DMS79 (cell line): ENCODE measurements around the gene STPG3.

Experiments used
- DNase-seq: peaks from one replicate; lab custom pipeline; 2025; lab: John Stamatoyannopoulos, UW

The STPG3 gene

DNA sequence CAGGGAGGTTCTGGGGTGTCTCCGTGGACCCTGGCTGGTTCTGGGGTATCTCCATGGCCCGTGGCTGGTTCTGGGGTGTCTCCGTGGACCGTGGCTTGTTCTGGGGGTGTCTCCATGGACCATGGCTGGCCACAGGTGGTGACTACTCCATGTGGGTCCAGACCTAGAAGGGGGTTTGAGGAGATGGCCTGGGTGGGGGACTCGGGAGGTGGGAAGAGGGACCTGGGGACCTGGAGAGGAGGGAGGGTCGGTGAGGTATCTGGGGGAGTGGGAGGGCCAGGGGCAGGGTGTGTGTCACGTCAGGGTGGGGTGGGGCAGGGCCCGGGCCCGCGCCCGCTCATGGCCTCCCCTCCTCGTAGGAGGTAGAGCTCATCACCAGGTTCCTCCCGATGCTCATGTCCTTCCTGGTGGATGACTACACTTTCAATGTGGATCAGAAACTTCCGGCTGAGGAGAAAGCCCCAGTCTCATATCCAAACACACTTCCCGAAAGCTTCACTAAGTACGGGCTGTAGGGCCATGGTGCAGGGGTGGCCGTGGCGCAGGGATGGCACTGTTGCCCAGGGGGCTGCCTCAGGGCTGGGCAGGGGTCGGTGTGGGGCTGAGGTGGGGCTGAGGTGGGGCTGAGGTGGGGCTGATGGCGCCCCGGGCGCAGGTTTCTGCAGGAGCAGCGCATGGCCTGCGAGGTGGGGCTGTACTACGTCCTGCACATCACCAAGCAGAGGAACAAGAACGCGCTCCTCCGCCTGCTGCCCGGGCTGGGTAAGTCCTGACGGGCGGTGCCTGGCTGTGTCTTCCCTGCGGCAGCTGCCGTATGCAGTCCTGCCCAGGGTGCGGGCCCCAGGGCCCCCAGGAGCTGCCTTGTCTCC lies 15.7 kb downstream of the STPG3 start:
- no peak for DNase-seq

DNA sequence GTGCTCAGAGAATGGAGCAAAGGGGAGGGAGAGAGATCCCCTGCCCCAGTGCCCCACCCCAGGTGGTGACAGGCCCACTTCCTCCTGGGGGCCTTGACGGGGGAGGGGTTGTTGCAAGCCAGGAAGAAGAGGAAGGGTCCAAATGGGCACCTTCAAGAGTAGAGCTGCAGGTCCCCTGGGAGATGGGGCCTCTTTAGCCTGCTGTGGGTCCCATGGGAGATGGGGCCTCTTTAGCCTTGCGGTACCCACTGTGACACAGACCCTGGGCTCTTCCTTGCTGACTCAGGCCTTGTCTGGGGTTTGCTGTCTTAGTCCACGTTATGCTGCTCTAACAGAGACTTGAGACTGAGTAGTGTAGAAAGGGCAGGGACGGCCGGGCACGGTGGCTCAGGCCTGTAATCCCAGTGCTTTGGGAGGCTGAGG lies 16.9 kb downstream of the STPG3 start:
- DNase-seq, result no peak

DNA sequence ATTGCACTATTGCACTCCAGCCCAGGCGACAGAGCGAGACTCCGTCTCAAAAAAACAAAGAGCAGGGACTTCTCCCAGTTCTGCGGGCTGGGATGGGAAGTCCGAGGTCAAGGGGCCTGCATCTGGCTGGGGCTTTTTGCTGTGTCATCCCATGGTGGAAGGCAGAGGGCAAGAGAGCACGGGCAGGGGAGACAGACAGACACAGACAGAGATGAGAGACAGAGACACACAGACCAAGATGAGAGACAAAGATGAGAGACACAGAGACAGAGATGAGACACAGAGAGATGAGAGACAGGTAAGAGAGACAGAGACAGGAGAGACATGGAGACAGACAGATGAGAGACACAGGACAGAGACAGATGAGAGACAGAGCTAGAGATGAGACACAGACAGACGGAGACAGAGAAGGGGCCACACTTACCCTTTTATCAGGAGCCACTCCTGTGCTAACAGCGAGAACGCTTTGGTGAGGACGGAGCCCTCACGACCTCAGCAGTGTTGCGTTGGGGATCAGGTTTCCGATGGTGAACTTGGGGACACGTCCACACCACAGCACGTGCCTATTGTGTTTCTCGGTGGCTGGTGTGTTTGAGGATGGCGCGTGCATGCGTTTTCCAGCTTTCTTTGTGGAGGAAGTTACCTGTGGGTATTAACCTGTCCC lies 17.6 kb downstream of the STPG3 start:
- no peak for DNase-seq

DNA sequence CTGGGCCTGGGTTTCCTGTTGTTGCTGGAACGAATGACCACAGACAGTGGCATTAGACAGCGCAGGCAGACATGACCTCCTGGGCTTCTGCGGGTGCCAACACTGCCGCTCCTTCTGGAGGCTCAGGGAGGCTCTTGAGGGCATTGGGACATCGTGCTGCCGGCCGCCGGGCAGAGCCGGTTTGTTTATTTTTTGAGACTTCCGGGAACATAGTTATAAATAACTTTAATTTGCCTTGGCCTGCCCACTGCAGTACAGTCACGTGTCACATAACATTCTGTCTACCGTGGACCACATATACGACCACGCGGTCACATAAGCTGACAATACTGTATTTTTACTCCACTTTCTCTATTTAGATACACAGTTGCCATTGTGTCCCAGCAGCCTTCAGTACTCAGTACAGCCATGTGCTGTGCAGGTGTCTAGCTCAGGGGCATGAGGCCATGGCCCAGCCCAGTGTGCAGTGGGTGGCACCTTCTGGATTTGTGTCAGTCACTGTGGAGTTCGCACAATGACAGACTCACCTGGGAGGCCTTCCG lies 18.2 kb downstream of the STPG3 start:
- no peak for DNase-seq

DNA sequence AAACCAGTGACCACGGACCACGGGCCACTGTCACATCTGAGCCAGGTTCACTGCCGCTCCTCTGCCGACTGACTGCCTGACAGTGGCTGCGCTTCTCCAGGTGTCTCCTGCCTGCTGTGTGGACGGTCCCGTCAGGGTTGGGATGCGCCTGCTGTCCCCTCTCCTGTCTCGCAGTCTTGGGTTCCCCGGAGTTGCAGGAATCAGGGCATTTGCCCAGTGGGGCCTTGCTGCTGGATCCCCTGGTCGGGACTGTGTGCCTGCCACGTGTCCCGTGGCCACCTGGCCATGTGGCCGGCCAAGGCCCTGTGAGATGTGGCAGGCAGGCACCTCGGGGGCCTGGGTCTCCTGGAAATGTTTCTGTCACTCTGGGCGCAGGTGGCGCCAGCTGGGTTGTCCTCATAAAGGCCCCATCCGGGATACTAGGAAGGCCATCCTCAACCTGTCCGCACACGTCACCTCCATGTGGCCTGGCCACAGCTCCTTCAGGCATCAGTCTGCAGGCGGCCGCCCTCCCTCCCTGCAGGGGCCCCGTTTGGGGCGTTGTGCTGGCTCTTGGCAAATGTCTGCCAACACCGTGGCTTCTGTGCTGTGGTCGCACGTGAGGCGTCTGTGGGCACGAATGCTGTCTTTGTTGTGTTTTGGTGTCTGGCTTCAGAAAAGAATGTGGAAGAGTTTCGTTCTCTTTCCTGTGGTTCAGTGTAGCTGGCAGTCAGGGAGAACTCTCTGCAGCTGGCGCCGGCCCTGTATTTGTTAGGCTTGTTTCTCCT lies 20.0 kb downstream of the STPG3 start:
- no peak for DNase-seq

DNA sequence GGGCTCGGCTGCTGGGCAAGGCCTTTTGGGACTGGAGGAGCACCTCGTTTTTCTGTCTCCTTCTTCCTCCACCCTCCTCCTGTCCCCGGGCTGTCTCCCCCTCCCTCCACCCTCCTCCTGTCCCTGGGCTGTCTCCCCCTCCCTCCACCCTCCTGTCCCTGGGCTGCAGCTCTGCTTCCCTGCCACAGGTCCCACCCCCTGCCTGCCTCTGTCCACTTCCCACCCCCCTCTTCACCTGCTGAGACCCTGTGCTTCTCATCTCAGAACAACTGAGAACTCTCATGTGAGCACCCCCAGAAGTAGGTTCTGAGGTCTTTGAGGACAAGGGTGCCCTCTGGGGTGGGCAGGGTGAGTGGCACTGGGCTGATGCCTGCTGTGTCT lies 20.6 kb downstream of the STPG3 start:
- no peak for DNase-seq

DNA sequence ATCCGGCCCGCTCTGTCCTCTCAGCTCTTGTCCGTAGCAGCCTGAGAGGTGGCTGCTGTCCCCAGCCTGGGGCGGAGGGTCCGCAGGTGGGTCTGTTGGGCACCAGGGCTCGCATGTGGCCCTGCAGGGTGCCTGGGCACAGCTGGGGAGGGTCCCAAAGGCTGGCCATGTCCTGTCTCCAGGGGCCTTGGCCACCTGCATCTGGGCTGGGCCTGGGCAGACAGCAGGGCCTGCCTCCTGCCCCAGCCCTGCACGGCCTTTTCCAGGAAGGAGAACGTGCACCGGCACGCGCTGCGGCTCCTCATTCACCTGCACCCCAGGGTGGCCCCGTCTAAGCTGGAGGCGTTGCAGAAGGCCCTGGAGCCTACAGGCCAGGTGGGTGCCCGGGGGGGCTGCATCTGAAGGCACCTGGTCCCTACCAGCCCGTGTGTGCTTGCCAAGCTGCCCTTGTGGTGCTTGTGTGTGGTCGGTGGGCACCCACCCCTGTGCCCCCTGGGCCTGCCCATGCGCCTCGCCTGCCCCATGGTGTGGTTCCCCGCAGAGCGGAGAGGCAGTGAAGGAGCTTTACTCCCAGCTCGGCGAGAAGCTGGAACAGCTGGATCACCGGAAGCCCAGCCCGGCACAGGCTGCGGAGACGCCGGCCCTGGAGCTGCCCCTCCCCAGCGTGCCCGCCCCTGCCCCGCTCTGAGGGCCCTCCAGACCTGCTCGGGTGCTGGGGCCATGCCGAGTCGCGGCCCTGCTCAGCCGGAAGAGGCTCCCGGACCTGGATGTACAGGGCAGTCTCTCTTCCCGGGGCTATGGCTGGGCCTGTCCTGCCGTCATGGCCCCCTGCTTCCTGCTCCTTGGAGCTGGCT lies 21.4 kb downstream of the STPG3 start:
- DNase-seq, result no peak

DNA sequence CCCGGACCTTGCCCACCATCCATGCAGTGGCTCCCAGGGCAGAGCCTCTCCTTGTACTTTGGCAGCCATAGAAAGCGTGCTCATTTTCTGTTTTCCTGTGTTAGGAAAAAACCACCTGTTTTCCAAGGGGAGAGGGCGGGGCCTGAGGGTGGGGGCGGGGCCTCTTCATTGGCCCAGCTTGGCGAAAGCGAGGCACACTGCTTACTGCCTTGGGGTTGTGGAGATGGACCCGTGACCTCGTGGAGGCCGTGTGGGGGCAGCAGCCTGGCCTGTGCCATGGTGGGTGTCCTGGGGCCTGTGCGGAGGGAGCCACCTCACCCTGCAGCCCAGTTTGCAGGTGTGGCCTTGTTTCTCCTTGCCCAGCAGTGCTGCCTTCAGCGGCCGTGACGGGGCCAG lies 22.0 kb downstream of the STPG3 start:
- no peak for DNase-seq

DNA sequence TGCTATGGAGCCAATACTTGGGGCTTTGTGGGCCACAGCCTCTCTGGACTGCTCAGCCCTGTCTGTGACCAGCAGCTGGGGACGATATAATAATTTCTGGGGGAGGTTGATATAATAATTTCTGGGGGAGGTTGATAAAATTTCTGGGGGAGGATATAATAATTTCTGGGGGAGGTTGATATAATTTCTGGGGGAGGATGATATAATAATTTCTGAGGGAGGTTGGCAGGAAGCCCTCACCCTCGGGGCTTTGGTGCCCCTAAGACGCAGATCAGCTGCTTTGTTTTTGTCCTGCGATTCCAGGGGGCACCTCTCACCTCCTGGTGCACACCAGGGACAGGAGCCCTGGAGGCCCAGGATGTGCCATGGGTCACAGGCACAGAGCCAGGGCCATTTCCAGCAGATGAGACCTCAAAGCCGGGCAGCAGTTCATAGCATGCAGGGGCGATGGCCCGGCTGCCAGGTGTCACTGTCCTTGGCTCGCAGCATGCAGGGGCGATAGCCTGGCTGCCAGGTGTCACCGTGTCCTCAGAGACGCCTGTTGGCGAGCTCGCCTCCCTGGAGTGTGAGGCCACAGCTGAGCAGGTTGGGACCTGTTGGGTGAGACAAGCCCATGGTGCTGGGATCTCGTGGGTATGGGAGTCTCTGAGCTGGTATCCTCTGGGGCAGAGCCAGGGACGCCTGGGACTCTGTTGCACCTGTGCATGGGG lies 22.7 kb downstream of the STPG3 start:
- DNase-seq, result peak; percentile 62

DNA sequence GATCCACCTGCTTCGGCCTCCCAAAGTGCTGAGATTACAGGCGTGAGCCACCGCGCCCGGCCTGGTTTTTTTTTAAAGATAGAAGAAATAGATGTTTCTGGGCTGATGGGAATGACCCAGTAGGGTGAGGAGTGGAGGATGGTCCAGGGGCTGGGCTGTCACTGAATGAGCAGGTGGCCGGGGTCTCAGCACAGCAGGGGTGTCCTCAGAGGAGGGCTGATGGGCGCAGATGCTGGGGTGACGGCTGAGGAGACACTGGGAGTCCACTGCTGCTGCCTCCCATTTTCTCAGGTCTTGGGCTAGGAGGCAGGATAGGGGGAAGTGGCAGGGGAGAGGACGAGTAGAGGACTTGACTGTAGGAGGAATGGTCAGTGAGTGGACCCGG lies 24.1 kb downstream of the STPG3 start:
- DNase-seq, result no peak

DNA sequence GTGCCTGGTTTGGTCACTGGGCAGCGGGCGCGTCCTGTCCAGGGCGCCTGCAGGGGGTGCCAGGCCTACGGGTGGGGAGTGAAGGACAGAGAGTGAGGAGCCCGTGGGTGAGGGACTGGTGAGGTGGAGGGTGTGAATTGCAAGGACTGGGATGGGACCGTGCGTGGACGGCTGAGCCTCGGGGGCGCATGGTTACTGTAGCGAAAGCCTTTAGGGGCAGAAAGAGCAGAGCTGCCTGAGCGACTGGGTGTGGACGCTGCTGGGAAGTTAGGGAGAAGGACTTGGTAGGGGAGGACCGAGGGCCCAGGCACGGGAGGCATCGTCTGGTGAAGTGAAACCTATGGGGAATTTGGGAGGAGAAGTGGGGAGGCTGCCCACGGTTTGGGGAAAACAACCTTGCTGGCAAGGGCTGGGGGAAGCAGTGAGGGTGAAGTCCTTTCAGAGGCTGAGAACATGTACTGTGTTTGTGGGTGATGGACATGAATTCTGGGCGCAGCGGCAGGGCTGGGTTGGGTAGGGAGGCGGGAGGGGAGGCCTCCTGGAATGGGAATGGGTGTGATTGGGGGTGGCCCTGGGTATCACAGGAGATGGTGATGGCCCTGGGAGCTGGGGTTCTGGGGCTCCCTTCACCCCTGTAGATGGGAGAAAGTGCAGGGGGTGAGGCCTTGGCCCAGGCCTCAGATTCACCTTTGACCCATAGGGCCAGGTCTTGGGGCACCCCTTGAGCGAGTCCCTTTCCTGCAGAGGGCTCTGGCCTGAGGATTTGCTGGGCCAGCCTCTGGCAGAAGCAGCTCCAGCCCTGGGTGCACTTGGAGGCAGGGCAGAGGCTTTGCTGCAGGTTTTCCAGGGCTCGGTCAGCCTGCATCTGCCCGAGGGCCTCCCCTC lies 24.7 kb downstream of the STPG3 start:
- no peak for DNase-seq

DNA sequence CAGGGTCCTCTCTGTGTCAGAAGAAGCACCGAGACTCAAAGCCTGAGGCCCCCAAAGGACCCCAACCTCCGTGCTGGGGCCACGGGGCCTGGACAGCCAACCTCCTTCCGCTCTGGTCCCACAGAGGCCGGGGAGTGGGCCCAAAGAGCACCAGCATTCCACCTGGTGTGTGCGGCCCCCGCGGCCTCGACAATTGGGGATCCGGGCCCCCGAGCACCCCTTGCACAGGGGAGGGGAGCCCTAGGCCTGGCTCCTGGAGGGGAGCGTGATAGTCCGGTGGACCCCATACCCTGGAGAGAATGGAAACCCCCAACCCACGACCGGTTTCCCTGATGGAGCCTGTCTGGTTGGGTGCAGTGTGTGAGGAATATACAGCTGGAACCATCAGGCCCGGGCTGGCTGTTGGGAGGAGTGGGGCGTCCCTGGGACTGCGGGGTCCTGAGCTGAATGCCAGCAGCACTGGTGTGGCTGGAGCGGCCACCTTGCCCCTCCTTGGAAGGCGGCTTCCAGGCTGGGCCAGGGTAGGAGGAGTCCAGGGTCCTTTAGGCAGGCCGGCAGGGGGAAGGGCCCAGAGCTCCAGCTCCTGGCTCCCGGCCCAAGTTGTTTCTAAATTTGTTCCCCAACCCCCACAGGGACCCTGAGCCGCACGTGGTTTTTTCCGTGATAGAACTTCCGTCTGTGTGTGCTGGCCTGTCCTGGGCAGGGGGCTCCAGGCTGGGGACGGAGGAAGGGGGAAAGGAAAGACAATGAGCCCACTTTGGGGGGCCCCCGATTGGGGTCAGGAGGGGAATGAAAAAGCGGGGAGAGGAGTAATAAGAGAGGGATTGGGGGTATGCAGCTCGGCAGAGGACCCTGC lies 25.6 kb downstream of the STPG3 start:
- no peak for DNase-seq

DNA sequence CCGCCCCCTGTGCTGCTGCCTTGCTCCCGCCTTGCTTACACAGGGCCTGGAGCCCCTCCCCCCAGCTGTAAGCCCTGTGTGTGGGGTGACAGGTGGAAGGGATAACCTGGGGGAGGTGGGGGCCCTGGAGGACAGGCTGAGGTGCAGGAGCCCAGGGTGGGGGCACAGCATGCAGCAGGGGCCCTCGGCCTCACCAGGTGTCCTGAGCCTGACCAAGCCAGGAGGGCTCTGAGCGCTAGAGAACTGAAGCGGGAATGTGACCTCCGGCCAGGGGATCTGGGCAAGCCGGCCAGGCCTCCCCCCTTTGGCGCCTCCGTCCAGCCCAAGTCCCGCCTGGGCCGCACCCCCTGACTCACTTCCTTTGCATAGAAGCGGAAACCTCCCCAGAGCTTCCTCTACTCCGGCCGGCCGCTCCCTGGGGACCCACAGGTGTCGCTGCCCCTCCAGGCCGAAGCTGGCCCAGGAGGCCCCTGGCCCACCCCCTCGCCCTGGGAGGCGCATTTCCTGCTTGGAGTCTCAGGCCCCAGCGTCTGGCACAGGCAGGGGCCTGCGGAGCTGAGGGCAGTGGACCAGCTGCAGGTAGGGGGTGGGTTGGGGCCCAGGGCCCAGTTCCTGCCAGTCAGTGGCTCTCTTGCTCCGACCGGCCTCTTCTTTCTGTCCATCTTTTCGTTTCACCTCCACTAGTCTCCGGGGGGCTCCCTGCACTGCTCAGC lies 26.4 kb downstream of the STPG3 start, which contains the start of gene TOR4A:
Gene TOR4A (plus strand): TSS at position 398 of the 713 bp plus-strand sequence. CDS start 964 bp downstream, outside the sequence.
- no peak for DNase-seq

DNA sequence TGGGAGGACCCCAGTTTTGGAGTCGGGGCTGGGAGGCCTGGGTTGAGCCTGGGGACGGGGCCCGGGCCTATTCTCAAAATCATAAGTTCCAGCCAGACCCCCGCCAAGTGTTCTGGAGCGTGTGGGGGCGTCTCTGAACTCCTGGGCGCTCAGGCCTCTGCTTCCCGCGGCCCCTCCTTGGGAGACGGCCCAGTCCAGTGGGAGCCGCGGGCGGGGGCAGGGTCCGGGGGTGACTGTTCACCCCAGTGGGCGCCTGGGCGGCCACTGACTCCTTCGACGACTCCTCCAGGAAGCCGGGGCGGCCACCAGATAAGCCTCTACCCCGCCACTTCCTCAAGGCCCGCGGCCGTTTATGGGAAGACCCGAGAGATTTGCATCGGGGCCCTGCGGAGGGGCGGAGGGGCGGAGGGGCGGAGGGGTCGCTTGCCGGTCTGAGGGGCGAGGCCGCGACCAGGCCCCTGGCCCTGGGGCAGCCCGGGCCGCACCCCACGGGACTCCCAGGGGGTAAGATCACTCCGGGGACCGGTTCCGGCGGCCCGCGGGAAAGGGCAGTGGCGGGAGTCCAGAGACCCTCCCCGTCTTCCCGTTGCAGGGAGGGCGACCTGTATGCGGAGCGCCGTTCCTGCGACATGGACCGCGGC lies 27.1 kb downstream of the STPG3 start:
- DNase-seq, result no peak

DNA sequence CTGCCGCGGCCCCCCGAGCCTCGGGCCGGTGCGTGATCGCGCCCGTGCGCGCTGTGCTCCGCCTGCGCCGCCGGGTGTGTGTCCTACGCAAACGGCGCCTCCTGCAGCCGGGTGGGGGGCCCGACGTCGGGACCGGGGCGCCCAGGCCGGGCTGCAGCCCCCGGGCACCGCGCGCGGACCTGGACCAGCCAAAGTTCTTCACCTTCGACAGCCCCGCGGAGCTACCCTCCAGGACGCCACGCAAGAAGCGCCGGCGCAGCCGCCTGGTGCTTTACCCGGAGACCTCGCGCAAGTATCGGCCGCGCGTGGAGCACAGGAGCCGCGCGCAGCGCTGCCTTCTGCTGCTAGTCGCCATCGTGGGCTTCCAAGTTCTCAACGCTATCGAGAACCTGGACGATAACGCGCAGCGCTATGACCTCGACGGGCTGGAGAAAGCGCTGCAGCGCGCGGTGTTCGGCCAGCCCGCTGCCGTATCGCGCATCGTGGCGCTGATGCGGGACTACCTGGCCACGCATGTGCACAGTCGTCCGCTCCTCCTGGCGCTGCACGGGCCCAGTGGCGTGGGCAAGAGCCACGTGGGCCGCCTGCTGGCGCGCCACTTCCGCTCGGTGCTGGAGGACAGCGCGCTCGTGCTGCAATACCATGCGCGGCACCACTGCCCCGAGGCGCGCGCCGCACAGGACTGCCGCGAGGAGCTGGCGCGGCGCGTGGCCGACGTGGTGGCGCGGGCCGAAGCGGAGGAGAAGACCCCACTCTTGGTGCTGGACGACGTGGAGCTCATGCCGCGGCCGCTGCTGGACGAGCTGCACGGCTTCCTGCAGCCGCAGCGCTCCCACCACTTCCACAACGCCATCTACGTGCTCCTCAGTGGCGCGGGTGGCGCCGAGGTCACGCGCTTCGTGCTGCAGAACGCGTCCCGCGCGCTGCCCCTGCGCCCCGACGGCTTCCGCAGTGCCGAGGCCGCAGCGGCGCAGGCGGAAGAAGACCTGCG lies 27.9 kb downstream of the STPG3 start:
- DNase-seq, result no peak

DNA sequence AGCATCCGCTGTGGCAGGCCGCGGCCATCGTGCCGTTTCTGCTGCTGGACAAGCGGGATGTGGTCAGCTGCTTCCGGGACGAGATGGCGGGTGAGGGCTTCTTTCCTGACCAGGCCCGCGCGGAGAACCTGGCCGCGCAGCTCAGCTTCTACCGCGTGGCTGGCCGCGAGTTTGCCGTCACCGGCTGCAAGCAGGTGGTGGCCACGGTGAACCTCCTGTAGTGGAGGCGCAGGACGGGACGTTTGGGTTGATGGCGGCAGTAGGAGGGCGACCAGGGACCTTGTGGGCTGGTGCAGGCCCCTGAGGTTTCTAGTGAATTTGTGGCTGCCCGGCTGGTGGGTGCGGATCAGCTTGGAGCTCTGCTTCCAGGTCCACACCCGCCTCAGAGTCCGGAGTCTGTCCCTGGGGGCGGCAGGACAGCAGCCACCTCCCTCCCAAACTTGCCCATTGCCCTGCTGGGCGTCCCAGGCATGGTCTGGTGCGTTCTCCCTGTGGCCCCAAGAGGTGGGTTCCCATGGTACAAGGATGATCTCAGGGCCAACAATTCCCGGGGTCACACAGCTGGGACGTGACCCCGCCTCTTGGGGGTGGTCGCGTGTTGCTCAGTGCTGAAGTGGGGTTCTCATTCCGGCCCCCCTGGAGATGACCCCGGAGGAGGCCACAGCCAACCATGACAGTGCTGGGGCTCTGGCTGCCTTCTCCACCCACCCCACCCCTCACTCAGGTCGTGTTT lies 28.8 kb downstream of the STPG3 start:
- DNase-seq, result no peak
